Activated CD8-positive, alpha-beta memory T cell treated with anti-CD3 and anti-CD28 coated beads, Interleukin-2, amount 10 ng/mL, durations not matched to agents 7 days and 5 days (primary cell): Measurements from ENCODE around the gene AASDH. TPM values are rescaled to one million over a fixed set of nuclear protein-coding genes. Genes with fewer than 3 reads are reported as not detected.
"Not testable (repeated sequence)": the region's sequence is repeated elsewhere in the genome, so short reads cannot be mapped to it uniquely, and the experiment has no call there.

Source experiments
- ATAC-seq: fragments of 150-1000 bp; cut with Tn5 transposase; one replicate; pipeline ENCODE4 v1.10.0; 2021; ENCODE audit warnings: moderate library complexity
- CTCF ChIA-PET: fragments of 350-600 bp; sonication (Branson Sonifier 250); formaldehyde crosslinking; loops from one replicate; lab custom pipeline; 2021; ENCODE audit warnings: antibody characterized with exemption; lab: Charles Lee
- DNase-seq: peaks from one replicate; pipeline ENCODE4 v3.0.0-alpha.2; 2020
- H3K27ac Mint-ChIP-seq: one replicate; pipeline ENCODE4 v1.8.0; 2021; ENCODE audit warnings: mild to moderate bottlenecking, mixed read lengths
- H3K27me3 Mint-ChIP-seq: one replicate; pipeline ENCODE4 v1.8.0; 2021; ENCODE audit warnings: mixed read lengths
- H3K36me3 Mint-ChIP-seq: one replicate; pipeline ENCODE4 v1.8.0; 2021; ENCODE audit warnings: mild to moderate bottlenecking, mixed read lengths
- H3K4me1 Mint-ChIP-seq: one replicate; pipeline ENCODE4 v1.8.0; 2021; ENCODE audit warnings: mixed read lengths
- H3K4me3 Mint-ChIP-seq: one replicate; pipeline ENCODE4 v1.8.0; 2021; ENCODE audit warnings: mild to moderate bottlenecking, moderate library complexity, mixed read lengths
- H3K9me3 Mint-ChIP-seq: one replicate; pipeline ENCODE4 v1.8.0; 2022; ENCODE audit warnings: low read depth, mixed read lengths
- total RNA-seq, 2 experiments: library from RNA; stranded (reverse); gene quantifications; one replicate each; pipeline ENCODE4 v1.2.3, GENCODE V29; 2021

AASDH gene
- total RNA-seq, 2 experiments from 2014 or later = 9.4 to 11.8 TPM

DNA sequence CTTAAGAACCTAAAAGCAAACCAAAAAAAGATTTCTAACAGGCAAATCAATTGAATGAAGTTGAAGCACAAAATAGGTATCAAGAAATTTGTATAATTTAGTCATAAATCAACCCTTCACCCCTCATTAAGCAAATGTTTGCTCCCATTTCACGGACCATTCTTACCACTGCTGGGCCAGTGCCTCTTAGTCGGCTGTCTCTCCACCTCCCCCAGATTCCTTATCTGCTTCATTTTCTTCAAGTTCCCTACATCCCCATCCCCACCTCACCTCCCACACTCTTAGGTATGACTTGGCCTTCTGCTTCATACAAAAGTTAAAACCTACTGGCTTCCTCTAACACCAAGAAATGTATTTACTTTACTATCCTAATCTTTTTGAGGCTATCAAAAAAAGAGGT is 11.8 kb downstream of the AASDH start:
- Mint-ChIP-seq H3K4me3 (no peak overlapping the region), H3K27me3 (no peaks in the 10 kb centered on the region), H3K9me3 (no peaks in the 10 kb centered on the region), H3K4me1 (no peaks in the 10 kb centered on the region), H3K36me3 (peaks cover 7% of the 10 kb centered on the region), H3K27ac (no peak overlapping the region)
- CTCF ChIA-PET = interaction anchor here (0.6 kb wide), 1 partner anchor 417 kb away, joined by 3 read pairs; no protein-coding TSS in a partner anchor
- DNase-seq (no peak), ATAC-seq (no peak)

DNA sequence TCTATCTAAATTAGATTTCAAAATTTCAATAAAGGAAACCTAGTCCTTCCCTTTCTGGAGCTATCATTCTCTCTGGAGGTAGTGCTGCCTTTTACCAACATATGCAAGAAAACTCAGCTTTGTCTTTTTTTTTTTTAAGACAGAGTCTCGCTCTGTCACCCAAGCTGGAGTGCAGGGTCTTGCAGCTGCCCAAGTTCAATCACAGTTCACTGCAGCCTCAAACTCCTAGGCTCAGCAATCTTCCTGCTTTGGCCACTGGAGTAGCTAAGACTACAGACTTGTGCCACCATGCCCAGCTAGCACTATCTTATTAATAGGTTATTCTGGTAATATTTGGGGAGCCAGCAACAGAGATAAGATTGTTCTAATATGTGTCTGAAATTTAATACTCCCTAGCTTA is 12.3 kb downstream of the AASDH start:
- no peak for ATAC-seq
- H3K27me3 Mint-ChIP-seq = no peaks in the 10 kb centered on the region
- H3K4me1 Mint-ChIP-seq = no peaks in the 10 kb centered on the region

DNA sequence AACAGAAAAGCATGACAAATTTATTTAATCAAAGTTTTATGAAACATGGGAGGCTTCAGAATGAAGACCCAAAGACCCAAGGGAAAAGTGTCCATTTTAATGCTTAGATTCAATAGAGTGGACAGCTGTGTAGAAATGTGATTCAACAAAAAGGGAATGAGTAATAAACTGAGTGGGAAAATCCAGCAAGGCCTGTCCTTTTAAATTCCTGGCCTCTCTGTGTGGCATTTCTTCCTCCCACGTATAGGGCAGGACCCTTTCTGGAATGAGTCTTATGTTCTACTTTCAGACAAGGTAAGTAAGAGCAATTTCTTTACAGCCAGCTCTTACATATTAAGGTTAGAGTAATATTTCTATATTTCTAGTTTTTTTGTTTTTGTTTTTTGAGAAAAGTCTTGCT is 14.5 kb downstream of the AASDH start:
- DNase-seq (no peak), ATAC-seq (no peak)
- CTCF ChIA-PET = no interaction called here
- no peak overlapping the region for H3K27ac Mint-ChIP-seq
- no peaks in the 10 kb centered on the region for H3K4me1 Mint-ChIP-seq
- H3K27me3 Mint-ChIP-seq = no peaks in the 10 kb centered on the region
- peaks cover 15% of the 10 kb centered on the region for H3K36me3 Mint-ChIP-seq
- no peak overlapping the region for H3K4me3 Mint-ChIP-seq
- no peaks in the 10 kb centered on the region for H3K9me3 Mint-ChIP-seq

More for the DNA sequence above, 12.3 kb downstream of the AASDH start:
- H3K36me3 Mint-ChIP-seq = peaks cover 8% of the 10 kb centered on the region
- no peak overlapping the region for H3K27ac Mint-ChIP-seq
- no peaks in the 10 kb centered on the region for H3K9me3 Mint-ChIP-seq
- DNase-seq = no peak
- CTCF ChIA-PET = interaction anchor here (0.6 kb wide), 1 partner anchor 418 kb away, joined by 3 read pairs; no protein-coding TSS in a partner anchor
- no peak overlapping the region for H3K4me3 Mint-ChIP-seq

DNA sequence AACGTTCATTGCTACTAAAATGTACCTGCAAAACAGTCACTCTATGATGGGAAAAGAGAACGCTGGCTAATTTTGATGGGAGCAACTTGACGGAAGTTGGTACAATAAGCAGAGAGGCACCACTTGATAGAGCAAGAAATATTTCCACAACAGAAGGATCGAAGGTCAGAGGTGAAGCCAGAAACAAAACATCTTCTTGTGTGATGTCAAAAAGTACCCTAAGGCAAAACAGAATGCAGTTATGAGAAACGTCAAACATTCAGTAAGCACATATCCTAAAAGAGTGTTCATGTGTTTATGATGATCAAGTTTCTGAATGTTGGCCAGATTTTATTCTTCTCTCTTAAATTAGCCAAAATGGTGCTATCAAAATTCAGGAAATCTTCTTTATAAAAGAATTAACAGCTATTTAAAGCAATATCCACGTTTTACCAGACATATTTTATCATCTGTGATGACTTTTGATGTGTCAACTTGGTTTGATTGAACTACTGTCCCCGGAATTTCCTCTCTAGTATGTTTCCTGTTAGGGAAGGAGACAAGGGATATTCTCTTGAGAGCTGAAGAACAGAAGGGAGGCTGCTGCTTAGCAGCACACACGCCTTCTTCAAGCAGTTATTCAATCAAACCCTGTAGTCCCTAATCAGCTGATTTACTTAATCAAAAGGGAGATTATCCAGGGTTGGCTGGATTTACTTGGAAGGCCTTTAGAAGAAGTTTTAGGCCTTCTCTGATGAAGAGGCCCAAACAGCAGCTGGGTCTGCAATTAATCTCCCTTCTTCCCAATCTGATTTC is 15.7 kb downstream of the AASDH start:
- no peaks in the 10 kb centered on the region for H3K27me3 Mint-ChIP-seq

DNA sequence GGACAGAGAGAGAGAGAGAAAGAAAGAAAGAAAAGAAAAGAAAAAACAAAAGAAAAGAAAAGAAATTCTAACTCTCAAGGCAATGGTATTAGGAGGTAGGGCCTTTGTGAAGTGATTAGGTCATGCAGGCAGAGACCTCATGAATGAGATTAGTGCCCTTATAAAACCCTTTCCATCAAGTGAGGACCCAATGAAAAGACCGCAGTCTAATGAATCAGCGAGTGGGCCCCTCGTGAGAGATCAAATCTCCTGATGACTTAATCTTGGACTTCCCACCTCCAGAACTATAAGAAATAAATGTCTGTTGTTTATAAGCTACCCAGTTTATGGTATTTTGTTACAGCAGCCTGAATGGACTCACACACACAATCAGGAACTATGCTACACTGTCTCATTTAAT is 16.9 kb downstream of the AASDH start:
- H3K9me3 Mint-ChIP-seq = no peaks in the 10 kb centered on the region

More for the DNA sequence above, 15.7 kb downstream of the AASDH start:
- Mint-ChIP-seq H3K4me3 (no peak overlapping the region), H3K36me3 (peaks cover 15% of the 10 kb centered on the region), H3K27ac (no peak overlapping the region), H3K4me1 (no peaks in the 10 kb centered on the region), H3K9me3 (no peaks in the 10 kb centered on the region)
- ATAC-seq = no peak
- DNase-seq = no peak
- CTCF ChIA-PET = no interaction called here

DNA sequence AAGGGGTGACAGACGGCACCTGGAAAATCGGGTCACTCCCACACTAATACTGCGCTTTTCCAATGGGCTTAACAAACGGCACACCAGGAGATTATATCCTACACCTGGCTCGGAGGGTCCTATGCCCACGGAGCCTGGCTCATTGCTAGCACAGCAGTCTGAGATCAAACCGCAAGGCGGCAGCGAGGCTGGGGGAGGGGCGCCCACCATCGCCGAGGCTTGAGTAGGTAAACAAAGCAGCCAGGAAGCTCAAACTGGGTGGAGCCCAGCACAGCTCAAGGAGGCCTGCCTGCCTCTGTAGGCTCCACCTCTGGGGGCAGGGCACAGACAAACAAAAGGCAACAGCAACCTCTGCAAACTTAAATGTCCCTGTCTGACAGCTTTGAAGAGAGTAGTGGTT is 24.3 kb downstream of the AASDH start:
- H3K27ac Mint-ChIP-seq, CTCF ChIA-PET, H3K4me3 Mint-ChIP-seq, H3K9me3 Mint-ChIP-seq, ATAC-seq, H3K4me1 Mint-ChIP-seq, H3K27me3 Mint-ChIP-seq, DNase-seq: not testable (repeated sequence)
- H3K36me3 Mint-ChIP-seq = peaks cover 20% of the 10 kb centered on the region

More for the DNA sequence above, 16.9 kb downstream of the AASDH start:
- Mint-ChIP-seq H3K27ac (no peak overlapping the region), H3K27me3 (no peaks in the 10 kb centered on the region), H3K4me1 (no peaks in the 10 kb centered on the region), H3K4me3 (no peak overlapping the region), H3K36me3 (peaks cover 15% of the 10 kb centered on the region)
- CTCF ChIA-PET = no interaction called here
- ATAC-seq (no peak), DNase-seq (no peak)

DNA sequence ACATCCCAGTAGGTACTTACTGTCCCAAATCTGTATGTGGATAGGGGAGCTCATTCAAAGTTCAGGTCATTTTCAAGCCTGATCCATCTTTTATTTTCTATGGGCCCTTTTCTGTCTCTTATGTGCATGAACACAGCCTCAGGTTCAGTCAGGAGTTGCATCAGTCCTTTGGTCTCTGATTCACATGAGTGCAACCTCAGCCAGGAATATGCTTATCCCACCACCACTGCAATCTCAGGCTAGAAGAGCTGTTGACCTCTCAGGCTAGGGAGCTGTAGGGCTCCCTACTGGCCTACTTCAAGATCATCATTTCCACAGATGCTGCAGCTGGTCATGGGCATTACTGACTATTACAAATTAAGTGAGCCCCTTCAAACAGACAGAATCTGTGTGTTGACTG is 27.2 kb downstream of the AASDH start:
- H3K27me3 Mint-ChIP-seq = no peaks in the 10 kb centered on the region
- H3K9me3 Mint-ChIP-seq = no peaks in the 10 kb centered on the region
- no peak overlapping the region for H3K27ac Mint-ChIP-seq
- no peak for DNase-seq
- H3K4me3 Mint-ChIP-seq = no peak overlapping the region
- ATAC-seq = no peak
- no peaks in the 10 kb centered on the region for H3K4me1 Mint-ChIP-seq
- CTCF ChIA-PET = no interaction called here
- H3K36me3 Mint-ChIP-seq = peaks cover 17% of the 10 kb centered on the region

DNA sequence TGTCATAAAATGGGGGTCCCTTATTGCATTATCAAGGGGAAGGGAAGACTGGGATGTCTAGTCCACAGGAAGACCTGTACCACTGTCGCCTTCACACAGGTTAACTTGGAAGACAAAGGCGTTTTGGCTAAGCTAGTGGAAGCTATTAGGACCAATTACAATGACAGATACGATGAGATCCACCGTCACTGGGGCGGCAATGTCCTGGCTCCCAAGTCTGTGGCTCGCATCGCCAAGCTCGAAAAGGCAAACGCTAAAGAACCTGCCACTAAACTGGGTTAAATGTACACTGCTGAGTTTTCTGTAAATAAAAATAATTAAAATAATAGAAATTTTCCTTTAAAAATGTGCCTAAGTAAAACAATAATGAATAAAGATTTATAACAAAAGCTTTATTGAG is 30.6 kb downstream of the AASDH start:
- DNase-seq (no peak), ATAC-seq (no peak)
- Mint-ChIP-seq H3K36me3 (peaks cover 5% of the 10 kb centered on the region), H3K4me1 (no peaks in the 10 kb centered on the region), H3K27ac (no peak overlapping the region), H3K9me3 (no peaks in the 10 kb centered on the region), H3K4me3 (no peak overlapping the region), H3K27me3 (no peaks in the 10 kb centered on the region)
- CTCF ChIA-PET = no interaction called here

DNA sequence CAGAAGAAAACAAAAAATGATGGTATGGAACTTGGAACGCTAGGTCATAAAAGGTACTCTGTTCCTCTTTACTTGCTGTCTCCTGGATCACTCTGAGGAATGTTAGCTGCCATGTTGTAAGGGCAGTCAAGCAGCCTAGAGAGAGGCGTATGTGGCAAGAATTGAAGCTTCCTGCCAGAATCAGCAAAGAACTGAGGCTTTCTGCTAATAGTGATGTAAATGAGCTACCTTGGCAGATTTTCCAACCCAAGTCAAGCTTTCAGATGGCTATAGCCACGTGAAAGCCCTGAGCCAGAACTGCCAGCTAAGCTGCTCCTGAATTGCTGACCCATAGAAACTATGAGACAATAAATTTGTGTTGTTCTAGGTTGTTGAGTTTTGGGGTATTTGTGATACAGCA is 38.7 kb downstream of the AASDH start:
- DNase-seq = no peak
- no peaks in the 10 kb centered on the region for H3K27me3 Mint-ChIP-seq
- CTCF ChIA-PET = no interaction called here
- peaks cover 10% of the 10 kb centered on the region for H3K36me3 Mint-ChIP-seq
- no peak overlapping the region for H3K27ac Mint-ChIP-seq
- H3K4me1 Mint-ChIP-seq = no peaks in the 10 kb centered on the region
- ATAC-seq = no peak
- no peak overlapping the region for H3K4me3 Mint-ChIP-seq
- no peaks in the 10 kb centered on the region for H3K9me3 Mint-ChIP-seq

DNA sequence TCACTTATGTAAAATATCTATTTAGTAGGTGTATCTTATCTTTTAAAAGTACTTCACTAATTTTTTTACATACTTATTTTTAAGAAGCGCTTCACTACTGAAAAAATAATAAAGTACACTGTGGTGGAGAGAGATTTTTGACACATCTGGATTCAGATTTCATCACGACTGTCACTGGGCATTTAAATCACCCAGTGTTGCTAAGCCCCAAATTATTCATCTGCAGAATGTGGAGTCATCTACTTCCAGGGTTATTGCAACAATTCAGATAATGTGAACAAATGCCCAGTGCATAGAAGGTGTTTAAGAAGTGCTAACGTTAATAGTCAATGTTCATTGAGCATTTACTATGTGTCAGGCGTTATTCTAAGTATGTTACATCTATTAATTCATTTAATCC is 41.8 kb downstream of the AASDH start:
- Mint-ChIP-seq H3K9me3 (no peaks in the 10 kb centered on the region), H3K4me3 (no peak overlapping the region), H3K27ac (no peak overlapping the region), H3K36me3 (peaks cover 16% of the 10 kb centered on the region), H3K4me1 (no peaks in the 10 kb centered on the region), H3K27me3 (no peaks in the 10 kb centered on the region)
- ATAC-seq (no peak), DNase-seq (no peak)
- CTCF ChIA-PET = interaction anchor here (1.1 kb wide), 1 partner anchor 8 kb away, joined by 3 read pairs; no protein-coding TSS in a partner anchor

DNA sequence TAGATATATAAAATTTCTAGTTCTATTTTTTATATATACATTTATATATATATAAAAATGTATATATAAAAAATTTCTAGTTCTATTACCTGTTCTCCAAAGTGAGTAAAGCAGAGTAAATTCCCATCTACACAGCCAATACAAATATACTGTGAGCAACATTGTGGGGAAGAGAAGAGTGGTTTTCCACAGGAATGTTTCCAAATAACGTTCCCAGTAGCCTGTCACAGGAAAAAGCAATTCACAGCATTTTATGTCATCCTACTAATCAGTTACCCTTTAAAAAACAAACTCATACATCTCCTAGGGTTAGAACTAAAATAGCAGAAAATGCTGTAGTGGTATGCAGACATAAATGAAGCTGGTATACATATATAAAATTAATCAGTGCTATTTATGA is 44.5 kb downstream of the AASDH start:
- H3K27me3 Mint-ChIP-seq = no peaks in the 10 kb centered on the region
- CTCF ChIA-PET = no interaction called here
- ATAC-seq = no peak
- no peaks in the 10 kb centered on the region for H3K4me1 Mint-ChIP-seq
- peaks cover 11% of the 10 kb centered on the region for H3K36me3 Mint-ChIP-seq
- DNase-seq = no peak
- no peak overlapping the region for H3K27ac Mint-ChIP-seq
- no peaks in the 10 kb centered on the region for H3K9me3 Mint-ChIP-seq
- no peak overlapping the region for H3K4me3 Mint-ChIP-seq

DNA sequence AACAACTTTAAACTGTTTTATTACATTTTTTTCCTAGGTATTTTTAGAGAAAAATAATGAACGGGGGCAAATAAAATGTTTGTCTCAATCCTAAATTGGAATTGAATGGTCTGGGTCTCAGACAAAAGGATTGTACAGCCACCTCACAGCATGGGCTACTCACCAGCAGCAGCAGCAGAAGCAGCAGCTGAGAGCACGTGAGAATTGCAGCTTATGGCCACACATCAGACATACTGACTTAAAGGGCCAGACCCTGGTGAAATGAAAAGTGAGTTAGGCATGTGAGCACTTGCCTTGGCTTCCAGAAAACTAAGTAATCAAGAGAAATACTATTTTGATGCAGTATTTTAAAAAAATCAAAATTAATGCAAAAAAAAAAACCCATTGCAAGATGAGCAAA is 56.6 kb downstream of the AASDH start:
- no peaks in the 10 kb centered on the region for H3K4me1 Mint-ChIP-seq
- peaks cover 4% of the 10 kb centered on the region for H3K27me3 Mint-ChIP-seq
- H3K36me3 Mint-ChIP-seq = no peaks in the 10 kb centered on the region
- CTCF ChIA-PET = interaction anchor here (0.6 kb wide), 1 partner anchor 795 kb away, joined by 3 read pairs; no protein-coding TSS in a partner anchor
- no peak overlapping the region for H3K4me3 Mint-ChIP-seq
- no peaks in the 10 kb centered on the region for H3K9me3 Mint-ChIP-seq
- ATAC-seq (no peak), DNase-seq (no peak)
- H3K27ac Mint-ChIP-seq = no peak overlapping the region

DNA sequence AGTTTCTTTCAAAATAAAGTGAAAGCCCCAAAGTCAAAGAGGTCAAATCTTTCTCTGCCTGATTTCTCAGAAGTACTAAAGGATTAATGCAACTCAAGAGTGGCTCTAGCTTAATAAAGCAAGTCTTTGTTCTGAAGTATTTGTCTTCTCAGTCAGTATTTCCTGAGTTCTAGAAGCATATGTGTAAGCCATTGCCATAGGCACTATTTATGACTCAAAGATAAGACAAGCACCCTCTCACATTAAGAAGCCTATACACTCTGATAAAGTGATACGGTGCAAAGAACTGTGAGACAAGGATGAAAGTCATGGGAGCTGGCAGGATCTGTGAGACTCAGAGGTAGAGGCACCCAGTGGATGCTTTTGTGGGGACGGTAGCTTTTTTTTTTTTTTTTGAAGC is 60.9 kb downstream of the AASDH start:
- Mint-ChIP-seq H3K36me3 (no peaks in the 10 kb centered on the region), H3K9me3 (no peaks in the 10 kb centered on the region), H3K4me1 (no peaks in the 10 kb centered on the region), H3K27ac (no peak overlapping the region), H3K27me3 (peaks cover 17% of the 10 kb centered on the region), H3K4me3 (no peak overlapping the region)
- DNase-seq = no peak
- no peak for ATAC-seq
- CTCF ChIA-PET = no interaction called here

DNA sequence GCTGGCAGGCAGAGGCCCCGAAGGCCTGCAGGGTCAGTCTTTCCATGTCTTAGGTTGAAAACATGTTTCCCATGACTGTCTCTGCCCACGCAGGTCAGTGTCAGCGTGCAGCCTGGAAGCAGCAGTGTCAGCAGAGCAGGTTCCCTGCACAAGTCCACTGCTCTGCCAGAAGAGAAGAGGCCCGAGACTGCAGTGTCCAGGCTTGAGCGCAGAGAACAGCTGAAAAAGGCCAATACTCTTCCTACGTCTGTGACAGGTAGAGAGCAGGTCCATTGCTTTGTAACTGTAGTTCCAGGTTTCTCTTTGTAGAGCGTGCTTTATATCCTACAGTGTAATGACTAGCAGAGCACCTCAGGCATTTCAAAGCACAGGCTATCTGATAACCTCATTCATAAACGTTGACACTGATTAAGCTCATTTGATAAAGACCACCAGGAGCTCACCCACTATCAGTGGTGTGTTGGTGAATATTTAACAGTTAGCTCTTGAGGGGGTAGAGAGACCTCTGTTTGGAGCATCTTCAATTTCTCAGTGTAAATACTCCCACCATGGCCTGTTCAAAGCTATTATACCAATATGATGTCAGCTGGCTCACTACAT is 63.2 kb downstream of the AASDH start:
- H3K36me3 Mint-ChIP-seq = no peaks in the 10 kb centered on the region
- H3K27me3 Mint-ChIP-seq = peaks cover 27% of the 10 kb centered on the region
- no peak overlapping the region for H3K4me3 Mint-ChIP-seq
- DNase-seq = no peak
- no peaks in the 10 kb centered on the region for H3K9me3 Mint-ChIP-seq
- no peaks in the 10 kb centered on the region for H3K4me1 Mint-ChIP-seq
- ATAC-seq = no peak
- CTCF ChIA-PET = no interaction called here
- H3K27ac Mint-ChIP-seq = no peak overlapping the region
